ENCODE measurements around the gene ULK3.
A peak's percentile ranks its signal among the peaks of the same experiment; 100 is the strongest.

Gene ULK3

DNA sequence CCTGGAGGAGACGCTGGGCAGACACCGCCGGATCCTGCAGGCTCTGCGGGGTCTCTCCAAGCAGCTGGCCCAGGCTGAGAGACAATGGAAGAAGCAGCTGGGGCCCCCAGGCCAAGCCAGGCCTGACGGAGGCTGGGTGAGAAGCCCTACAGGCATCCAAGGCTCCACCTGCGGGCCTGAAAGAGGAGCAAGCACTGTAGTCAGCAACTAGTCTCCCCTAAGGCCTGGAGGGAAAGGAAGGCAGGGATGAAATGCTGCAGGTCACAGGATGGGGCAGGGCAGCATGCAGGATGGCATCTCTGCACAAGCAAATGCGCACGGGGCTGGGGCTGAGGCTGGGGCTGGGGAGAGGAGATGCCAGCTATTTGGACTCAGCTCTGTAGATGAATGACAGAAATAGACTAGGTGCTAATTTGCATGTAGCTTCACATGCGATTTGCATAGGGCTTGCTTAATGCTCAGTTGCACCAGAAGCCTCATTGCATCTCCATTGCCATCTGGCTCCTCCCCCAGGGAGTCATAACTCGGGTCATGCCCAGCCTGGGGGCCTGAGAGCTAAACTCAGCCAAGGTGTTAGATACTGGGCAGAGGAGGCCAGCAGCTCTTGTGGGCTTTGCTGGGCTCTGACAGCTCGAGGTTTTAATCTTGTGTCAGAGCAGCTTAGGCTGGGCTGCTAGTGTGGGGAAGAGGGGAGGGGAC, 21.7 kb downstream of the ULK3 start:
- DNase-seq: peak; percentile 98

DNA sequence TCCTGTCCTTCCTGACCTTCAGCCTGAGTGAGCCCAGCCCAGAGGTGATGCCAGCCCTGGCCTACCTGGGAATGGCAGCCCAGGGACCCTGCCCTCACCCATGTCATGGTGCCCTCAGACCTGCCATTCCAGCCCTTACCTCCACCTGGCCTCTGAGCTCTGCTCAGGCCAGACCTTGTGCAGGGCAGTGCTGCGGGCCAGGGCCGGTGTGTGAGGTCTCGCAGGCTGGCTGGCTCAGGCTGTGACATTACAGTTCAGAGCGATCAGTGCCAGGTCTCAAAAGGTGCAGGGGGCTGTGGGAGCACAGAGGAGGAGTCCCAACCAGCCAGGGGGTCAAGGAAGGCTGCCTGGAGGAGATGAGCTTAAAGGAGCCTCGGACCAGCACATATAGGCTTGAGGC, 22.9 kb downstream of the ULK3 start:
- DNase-seq: no peak

DNA sequence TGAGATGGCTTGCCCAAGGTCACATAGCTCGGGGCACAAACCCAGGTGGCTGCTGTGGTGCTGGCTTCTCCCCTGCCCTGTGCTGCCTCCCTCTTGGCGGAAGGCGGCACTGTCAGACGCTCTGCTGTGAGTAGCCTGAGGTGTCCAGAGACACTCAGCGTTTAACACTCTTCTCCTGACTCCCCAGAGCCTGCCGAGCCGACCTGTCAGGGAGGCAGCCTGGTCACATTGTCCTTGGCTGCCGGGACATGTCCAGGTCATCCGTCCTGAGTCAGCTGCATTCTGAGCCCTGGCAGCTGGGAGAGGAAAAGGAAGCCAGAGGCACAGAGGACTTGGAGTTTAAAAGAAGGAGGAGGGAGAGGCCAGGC, 25.6 kb downstream of the ULK3 start:
- no peak for DNase-seq

DNA sequence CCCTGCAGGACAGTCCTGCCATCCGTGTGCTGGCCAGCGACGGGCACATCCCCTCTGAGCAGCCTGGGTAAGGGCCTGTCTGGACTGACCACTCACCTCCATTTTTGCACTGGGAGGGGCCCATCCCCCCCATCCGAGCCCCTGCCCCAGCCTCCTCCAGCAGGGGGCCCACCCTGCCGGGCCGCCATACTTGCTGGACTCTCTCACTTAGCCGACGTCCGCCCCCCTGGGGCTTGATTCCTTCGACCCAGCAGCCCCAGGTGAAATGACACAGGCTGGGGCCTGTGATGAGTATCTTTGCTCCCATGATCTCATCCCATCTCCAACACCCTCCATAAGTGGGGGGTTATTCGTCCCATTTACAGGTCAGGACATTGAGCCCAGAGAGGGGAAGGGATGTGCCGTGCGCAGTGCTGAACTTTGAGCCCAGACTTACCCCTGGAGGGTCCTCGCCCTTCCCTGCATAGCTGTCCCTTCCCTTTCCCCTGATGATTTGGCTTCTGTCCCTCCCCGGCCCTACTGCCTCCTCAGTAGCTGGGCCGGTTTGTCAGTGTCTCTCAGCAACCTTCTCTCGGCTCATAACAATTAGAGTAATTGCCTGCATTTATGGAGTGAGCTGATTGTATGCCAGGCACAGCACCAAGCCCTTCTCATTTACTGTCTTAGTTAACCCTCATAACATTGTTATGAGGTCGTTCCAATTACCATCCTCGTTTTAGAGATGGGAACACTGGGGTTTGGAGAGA, 26.2 kb downstream of the ULK3 start:
- DNase-seq: no peak

DNA sequence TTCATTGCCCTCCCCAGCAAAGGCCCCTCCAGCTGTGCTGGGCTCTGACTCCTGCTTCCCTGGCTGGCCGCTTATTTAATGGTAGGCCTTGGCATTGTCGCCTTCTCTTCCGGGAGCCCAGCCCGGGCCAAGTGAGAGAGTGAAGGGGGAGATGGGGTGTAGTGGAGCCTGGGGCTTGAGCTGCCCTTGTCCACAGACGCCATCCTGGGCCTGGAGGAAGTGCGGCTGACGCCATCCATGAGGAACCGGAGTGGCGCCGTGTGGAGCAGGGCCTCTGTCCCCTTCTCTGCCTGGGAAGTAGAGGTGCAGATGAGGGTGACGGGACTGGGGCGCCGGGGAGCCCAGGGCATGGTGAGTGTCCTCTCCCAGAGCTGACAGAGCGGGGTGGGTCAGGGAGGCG, 27.0 kb downstream of the ULK3 start:
- DNase-seq: no peak

DNA sequence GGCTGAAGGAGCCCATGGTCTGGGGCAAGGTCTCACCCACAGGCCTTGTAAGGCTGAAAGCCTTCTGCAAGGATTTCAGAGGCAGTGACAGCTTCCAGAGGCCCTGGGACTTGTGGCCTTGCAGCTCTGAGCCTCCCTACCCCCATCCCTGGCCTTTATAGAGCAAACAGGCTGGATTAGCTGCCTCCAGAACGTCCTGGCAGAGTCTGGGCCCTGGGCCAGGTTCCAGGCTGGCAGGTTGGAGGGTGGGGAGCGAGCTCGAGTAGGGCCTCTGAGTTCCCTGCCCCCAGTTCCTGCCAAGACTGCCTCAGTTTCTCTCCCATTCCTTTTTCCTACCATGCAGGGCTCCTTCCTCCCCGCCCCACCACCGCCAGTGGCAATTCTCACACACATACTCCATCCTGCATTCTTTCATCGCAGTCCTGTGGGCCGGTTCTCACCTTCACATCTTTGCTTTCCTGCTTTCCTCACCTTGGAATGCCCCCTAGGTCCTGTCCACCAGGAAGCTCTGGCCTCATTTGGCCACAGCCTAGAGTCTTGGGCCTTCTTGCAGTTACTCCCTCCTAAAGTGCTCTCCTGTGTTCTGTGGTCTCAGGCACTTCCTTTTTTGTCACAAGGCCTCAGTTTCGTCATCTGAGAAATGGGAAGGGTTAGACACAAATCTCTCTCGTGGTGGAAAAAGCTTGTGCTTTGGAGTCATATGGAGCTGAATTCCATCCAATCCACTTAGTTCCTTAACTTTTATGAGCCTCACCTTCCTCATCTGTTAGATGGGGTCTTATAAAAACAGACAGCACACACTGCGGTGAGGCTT, 27.6 kb downstream of the ULK3 start:
- DNase-seq: no peak

DNA sequence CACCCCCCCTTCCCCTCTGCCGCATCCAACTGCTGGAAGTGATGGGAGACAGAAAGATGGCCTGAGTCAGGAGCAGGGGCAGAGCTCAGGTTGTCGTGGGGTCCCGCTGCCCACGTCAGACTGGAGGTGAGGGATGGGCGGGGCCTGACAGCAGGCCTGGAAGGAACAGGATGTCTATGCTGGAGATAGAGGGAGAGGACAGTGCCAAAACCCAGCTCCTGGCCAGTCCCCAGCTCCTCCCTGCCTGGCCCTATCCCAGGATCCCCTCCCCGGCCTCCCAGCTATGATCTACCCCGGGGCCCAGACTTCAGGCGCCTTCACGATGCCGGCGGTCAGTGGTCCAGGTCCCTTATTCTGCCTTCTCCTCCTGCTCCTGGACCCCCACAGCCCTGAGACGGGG, 30.4 kb downstream of the ULK3 start, which contains the start of gene LMAN1L:
Gene LMAN1L, plus strand, starts transcription at position 303 of the 400 bp plus-strand sequence. Its CDS starts 20 bp downstream, at position 323.
- no peak for DNase-seq

DNA sequence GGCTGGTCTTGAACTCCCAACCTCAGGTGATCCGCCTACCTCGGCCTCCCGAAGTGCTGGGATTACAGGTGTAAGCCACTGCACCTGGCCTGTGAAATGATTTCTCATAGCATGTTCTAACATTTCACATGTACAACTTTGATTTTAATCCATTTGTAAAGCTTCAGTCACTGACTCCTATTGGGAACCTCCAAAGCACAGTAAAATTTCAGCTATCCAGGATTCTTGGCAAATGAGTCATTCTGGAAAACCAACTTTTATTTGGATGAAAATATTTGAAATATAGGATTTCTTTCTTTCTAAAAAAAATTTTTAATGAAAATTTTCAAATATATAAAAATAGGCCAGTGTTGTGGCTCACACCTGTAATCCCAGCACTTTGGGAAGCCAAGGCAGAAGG, 33.0 kb downstream of the ULK3 start:
- DNase-seq: no peak

DNA sequence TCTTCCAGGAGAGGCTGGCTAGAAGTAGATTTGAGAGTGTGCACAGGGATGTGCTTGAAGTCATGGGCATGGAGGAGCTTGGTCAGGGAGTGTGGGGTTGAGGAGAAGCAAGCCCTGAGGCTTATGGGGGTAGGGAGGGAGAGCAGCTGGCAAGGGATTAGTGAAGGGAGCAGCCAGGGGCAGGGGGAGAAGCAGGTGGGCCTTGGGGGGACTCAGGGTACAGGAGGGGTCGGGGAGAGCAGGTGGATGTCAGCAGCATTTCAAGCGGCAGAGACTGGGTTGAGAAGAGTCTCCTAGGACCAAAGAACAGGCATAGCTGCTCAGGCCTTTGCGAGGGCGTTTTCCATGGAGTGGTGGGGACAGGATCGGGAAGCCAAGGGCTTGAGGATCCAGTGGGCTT, 33.7 kb downstream of the ULK3 start:
- no peak for DNase-seq

DNA sequence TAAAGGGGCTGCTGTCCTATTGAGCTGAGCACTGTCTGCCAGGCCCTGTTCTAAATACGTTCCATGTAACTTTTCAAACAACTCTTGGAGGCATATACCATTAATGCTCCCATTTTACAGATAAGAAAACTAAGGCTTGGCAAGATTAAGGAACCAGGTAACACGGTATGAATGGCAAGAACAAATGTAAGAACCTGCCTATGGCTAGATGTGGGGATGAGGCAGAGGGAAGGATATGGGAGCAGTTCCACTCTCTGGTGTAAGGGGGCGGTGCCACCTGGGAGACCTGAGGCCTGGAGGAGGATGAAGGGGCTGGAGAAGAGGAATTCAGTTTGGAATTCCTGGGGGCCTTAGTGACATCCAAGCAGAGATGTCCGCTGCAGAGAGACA, 34.1 kb downstream of the ULK3 start:
- no peak for DNase-seq

DNA sequence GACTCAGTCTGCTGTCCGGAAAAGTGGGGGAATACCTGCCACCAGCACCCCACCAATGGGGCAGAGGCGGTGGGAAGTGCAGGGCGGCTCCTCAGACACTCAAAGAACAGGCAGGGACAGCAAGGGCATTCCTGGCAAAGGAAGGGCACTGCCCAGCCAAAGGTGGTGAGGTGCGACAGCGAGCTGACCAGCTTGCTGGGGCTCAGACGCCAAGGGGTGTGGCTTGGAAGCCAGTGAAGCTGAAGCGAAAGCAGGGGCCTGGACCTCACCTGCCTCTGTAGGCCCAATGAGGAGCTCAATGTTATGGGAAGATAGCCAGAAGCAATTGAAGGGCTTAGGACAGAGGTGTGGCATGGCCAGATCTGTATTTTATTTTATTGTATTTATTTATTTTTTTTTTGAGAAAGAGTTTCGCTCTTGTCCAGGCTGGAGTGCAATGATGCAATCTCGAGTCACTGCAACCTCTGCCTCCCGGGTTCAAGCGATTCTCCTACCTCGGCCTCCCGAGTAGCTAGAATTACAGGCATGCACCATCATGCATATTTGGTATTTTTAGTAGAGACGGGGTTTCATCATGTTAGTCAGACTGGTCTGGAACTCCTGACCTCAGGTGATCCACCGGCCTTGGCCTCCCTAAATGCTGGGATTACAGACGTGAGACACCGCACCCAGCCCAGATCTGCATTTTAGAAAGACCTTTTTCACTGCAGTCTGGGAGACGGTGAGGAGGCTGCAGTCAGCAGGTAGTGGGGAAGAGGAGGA, 34.7 kb downstream of the ULK3 start:
- no peak for DNase-seq

DNA sequence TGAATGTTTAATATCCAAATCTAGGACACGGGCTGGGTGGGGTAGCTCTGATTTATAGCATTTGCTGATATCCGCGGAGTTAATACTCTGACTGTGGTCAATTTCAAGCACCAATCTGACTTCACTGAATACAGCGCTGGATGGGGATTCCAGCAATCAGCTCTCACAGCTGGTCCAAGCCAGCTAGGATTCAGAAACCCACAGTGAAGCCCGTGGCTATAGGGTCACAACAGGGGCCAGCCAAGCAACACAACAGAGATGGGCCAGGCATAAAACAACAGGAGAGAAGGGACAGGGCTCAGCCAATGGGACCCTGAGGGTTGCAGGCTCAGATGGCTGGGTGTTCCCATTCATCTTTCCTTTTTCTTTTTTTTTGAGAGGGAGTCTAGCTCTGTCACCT, 35.7 kb downstream of the ULK3 start:
- no peak for DNase-seq

DNA sequence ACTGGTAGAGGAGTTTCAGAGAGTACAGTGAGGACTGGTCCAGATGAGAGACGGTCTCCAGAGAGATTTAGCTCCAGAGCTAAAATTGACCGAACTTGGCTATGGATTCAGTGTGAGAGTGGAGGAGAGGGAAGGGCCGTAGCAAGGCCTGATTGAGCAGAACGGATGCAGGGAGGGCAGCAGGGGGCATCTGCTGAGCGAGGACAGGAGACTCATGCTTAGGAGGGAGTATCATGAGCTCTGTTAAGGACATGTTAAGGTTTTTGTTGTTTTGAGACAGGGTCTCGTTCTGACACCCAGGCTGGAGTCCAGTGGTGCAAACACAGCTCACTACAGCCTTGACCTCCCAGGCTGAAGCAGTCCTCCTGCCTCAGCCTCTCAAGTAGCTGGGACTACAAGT, 38.0 kb downstream of the ULK3 start:
- no peak for DNase-seq

DNA sequence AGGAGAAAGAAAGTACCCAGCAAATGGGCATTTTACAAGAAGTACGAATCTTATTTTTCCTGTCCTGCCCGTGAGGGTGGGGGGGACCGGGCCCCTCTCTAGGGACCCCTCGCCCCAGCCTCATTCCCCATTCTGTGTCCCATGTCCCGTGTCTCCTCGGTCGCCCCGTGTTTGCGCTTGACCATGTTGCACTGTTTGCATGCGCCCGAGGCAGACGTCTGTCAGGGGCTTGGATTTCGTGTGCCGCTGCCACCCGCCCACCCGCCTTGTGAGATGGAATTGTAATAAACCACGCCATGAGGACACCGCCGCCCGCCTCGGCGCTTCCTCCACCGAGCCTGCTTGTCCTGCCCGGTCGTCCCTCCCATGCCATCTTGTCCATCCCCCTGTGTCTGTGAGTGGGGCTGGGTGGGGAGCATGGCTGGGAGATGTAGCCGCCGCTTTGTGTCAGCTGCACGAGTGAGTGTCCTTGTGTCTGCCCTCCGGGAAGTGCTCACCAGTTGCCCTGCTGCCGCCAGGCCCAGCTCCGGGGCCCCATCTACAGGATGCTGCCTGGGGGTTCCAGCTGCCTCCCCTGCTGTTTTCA, 40.0 kb downstream of the ULK3 start:
- no peak for DNase-seq

DNA sequence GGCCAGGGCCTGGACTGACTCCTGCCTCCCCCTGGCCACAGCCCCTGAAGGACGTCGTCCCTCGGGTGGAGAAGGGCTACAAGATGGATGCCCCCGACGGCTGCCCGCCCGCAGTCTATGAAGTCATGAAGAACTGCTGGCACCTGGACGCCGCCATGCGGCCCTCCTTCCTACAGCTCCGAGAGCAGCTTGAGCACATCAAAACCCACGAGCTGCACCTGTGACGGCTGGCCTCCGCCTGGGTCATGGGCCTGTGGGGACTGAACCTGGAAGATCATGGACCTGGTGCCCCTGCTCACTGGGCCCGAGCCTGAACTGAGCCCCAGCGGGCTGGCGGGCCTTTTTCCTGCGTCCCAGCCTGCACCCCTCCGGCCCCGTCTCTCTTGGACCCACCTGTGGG, 40.7 kb downstream of the ULK3 start:
- DNase-seq: no peak

DNA sequence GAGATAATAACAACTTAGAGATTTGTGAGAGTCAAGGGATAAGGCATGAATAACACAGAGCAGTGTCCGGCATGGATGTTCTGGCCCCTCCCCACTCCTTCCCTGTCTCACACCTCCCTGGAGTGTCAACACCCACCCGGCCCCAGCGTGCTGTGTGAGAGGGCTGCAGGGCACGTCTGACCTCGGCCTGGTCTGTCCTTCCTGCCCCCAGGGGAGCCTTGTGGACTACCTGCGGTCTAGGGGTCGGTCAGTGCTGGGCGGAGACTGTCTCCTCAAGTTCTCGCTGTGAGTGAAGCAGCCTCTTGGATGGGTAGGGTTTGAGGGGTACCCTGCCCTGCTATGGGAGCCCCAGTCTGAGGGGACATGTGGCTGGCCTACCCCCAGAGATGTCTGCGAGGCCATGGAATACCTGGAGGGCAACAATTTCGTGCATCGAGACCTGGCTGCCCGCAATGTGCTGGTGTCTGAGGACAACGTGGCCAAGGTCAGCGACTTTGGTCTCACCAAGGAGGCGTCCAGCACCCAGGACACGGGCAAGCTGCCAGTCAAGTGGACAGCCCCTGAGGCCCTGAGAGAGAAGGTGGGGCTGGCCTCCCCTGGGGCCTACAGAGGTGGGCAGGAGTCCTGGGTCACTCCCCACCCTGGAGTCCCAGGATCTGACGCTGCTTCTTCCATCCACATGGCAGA, 41.5 kb downstream of the ULK3 start:
- DNase-seq: no peak

DNA sequence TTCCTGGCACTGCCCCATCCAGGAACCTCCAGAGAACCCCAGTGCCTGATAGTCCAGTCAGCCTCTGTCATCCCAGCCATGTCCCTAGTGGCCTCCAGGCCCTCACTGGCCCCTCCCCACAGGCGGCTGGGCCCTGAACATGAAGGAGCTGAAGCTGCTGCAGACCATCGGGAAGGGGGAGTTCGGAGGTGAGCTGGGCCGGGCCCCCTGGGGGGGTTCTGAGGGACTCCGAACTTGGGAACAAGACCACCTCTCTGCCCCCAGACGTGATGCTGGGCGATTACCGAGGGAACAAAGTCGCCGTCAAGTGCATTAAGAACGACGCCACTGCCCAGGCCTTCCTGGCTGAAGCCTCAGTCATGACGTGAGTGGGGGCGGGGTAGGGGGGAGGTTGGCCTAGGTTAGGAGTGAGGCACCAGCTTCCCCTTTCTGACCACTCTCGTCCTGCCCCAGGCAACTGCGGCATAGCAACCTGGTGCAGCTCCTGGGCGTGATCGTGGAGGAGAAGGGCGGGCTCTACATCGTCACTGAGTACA, 42.3 kb downstream of the ULK3 start:
- DNase-seq: no peak

DNA sequence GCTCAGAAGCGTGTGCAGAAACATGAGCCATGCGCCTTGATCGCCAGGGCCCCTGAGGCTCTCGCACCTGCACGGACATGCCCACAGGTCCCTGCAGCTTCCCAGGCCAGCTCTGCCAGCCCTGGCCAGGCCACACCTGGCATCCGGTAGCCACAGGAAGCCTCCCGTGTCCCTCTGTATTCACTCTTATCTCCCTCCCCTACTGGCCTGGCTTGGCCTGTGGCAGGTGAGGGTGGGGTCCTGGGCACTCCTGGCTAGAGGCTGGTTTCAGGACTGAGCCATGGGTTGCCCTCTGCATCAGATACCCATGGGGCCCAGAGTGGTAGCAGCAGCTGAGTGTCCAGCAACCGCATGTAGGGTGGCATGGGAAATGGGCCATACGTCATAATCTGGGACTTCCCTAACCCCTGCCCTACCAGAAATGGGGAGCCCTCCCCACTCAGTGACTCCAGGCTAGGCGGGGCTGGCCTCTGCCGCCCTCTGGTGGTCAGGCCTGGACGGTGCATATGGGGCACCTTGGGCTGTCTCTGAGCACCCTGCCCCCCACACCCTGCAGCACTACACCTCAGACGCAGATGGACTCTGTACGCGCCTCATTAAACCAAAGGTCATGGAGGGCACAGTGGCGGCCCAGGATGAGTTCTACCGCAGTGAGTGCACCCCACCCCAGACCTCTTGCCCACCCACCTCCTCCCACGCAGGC, 42.9 kb downstream of the ULK3 start:
- peak; percentile 41 for DNase-seq

DNA sequence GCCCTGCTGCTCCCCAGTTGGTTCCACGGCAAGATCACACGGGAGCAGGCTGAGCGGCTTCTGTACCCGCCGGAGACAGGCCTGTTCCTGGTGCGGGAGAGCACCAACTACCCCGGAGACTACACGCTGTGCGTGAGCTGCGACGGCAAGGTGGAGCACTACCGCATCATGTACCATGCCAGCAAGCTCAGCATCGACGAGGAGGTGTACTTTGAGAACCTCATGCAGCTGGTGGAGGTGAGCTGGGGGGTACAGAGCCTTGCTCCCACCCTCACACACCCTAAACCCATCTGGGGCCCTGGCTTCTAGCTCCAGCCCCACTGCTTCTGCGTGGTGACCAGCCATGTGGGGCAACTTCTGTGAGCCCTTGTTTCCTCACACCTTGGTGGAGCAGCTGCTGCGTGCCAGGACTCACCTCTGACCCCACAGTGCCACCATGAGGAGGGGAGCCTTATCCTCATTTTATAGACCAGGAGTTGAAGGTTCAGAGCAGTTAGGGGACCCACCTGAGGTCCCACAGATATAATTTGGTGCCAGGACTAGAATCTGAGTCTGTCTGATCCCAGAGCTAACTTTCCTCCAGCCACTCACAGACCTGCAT, 43.6 kb downstream of the ULK3 start:
- no peak for DNase-seq

DNA sequence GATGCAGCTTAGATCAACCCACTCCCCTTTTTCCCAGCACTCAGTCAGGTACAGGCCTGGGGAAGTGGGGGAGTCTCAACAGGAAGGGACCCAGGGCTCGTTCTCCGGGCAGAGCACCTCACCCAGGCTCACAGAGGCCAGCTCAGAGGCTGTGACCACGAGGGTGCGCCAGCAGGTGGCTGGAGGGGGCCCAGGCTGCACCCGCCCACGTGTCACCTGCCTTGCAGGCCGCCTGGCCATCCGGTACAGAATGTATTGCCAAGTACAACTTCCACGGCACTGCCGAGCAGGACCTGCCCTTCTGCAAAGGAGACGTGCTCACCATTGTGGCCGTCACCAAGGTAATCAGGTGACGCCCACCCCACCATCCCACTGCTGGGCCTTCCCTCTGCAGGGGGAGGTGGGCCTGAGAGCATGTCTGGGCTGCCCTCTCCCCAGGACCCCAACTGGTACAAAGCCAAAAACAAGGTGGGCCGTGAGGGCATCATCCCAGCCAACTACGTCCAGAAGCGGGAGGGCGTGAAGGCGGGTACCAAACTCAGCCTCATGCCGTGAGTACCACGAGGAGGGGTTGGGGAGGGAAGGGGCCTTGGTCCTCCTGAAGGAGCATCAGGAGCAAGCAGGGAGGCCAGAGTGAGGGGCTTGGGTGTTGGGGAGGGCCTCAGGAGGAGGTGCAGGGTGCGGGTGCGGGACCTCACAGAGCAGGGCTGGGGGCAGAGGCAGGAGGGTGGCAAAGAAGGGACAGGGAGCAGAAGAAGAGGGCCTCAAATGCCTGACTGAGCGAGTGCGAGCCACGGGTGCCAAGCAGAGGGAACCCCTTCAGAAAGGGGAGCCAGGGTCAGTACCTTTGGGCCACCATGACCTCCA, 44.3 kb downstream of the ULK3 start:
- no peak for DNase-seq
